Measurements from ENCODE around the gene CDHR4. TPM values are rescaled to one million over a fixed set of nuclear protein-coding genes. Genes with fewer than 3 reads are reported as not detected.
A peak's percentile ranks its signal among the peaks of the same experiment; 100 is the strongest.
"Not testable (repeated sequence)": the region's sequence is repeated elsewhere in the genome, so short reads cannot be mapped to it uniquely, and the experiment has no call there.

Gene CDHR4
- total RNA-seq, 6 experiments from 2014 or later, result not detected

DNA sequence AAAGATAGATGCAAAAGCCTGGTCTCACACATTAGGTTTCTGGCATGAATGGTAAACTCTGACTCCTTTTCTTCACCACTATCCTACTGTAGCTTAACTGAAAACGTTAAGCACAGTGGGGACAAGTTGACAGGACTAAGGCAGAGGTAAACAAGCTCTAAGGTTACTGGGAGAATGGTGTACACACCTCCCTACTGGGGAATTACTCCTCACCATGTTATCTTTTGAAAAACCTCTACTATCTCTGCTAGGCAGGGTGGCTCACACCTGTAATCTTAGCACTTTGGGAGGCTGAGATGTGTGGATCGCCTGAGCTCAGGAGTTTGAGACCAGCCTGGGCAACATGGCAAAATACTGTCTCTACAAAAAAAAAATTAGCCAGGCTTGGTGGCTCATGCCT lies 42.5 kb downstream of the CDHR4 start:
- DNase-seq (no peak), ATAC-seq (no peak)
- H3K4me3 ChIP-seq, result no peak overlapping the region
- no peaks in the 10 kb centered on the region for H3K27me3 ChIP-seq
- H3K9me3 ChIP-seq, result no peaks in the 10 kb centered on the region
- 55% methylated on average over 1 of the region's 2 CpGs for WGBS (ENCODE audit: insufficient coverage, low coverage, low lambda C conversion rate, missing lambda C conversion rate)
- H3K36me3 ChIP-seq, result no peaks in the 10 kb centered on the region
- TF ChIP-seq, protein P1, sequence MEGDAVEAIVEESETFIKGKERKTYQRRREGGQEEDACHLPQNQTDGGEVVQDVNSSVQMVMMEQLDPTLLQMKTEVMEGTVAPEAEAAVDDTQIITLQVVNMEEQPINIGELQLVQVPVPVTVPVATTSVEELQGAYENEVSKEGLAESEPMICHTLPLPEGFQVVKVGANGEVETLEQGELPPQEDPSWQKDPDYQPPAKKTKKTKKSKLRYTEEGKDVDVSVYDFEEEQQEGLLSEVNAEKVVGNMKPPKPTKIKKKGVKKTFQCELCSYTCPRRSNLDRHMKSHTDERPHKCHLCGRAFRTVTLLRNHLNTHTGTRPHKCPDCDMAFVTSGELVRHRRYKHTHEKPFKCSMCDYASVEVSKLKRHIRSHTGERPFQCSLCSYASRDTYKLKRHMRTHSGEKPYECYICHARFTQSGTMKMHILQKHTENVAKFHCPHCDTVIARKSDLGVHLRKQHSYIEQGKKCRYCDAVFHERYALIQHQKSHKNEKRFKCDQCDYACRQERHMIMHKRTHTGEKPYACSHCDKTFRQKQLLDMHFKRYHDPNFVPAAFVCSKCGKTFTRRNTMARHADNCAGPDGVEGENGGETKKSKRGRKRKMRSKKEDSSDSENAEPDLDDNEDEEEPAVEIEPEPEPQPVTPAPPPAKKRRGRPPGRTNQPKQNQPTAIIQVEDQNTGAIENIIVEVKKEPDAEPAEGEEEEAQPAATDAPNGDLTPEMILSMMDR (IDR thresholded peaks at IDR 0.05), result no peak
- TF ChIP-seq POLR2A (IDR thresholded peaks at IDR 0.05), result no peak
- H3K4me1 ChIP-seq, result no peaks in the 10 kb centered on the region
- no peak overlapping the region for H3K27ac ChIP-seq
- intact Hi-C loops (cut with DNase I), result no loop called here

DNA sequence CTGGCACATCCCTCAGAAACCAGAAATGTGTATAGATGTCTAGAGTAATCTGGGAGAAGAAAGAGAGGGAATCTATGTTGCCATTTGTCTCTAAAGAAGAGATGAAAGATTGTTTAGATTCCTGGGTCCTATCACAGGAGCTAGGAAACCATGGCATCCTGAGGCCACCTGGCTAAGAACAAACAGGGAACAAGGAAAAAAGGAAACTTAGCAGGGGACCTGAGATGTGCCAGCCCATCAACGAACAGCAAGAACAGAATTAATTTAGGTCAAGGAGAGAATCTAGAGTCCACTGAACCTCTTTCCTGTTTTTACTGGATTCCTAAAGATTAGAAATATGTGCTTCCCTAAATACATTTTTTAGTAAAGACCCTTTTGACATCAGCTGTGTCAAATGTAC lies 43.6 kb downstream of the CDHR4 start:
- no peak for ATAC-seq
- no peak overlapping the region for H3K4me3 ChIP-seq
- no peak for DNase-seq
- TF ChIP-seq, protein P1 (IDR thresholded peaks at IDR 0.05), result no peak
- TF ChIP-seq POLR2A (IDR thresholded peaks at IDR 0.05), result no peak
- H3K9me3 ChIP-seq, result no peaks in the 10 kb centered on the region
- no peak overlapping the region for H3K27ac ChIP-seq
- no peaks in the 10 kb centered on the region for H3K36me3 ChIP-seq
- WGBS (ENCODE audit: insufficient coverage, low coverage, low lambda C conversion rate, missing lambda C conversion rate), result 77% methylated on average over 1 of the region's 1 CpG
- H3K4me1 ChIP-seq, result no peaks in the 10 kb centered on the region
- H3K27me3 ChIP-seq, result no peaks in the 10 kb centered on the region
- intact Hi-C loops (cut with DNase I), result no loop called here

DNA sequence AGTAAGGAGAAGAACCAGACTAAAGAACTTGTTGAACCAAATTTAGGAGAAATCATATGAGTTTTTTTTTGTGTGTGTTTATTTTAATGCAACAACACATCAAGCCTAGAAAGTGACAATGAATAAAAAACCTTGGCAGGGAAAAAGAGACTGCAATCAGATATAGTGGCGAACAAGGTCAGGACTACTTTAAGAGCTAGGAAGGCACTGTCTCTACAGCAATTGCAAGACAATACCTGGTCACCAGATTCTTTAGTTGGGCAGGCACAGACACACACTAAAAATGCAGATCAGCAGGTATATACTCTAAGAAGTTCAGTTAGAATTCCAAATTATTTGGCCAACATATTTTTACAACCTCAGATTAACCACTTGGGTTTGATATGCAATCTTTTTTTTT lies 45.1 kb downstream of the CDHR4 start:
- H3K4me3 ChIP-seq, result no peak overlapping the region
- no peaks in the 10 kb centered on the region for H3K27me3 ChIP-seq
- no peak overlapping the region for H3K27ac ChIP-seq
- peaks cover 0 to 9% (median 4%) of the 10 kb centered on the region in 4 donors for H3K4me1 ChIP-seq
- no peak for TF ChIP-seq POLR2A (IDR thresholded peaks at IDR 0.05)
- TF ChIP-seq, protein P1 (IDR thresholded peaks at IDR 0.05), result no peak
- H3K9me3 ChIP-seq, result no peaks in the 10 kb centered on the region
- WGBS (ENCODE audit: insufficient coverage, low coverage, low lambda C conversion rate, missing lambda C conversion rate), result 87% methylated on average over 1 of the region's 1 CpG
- ATAC-seq (no peak), DNase-seq (no peak)
- H3K36me3 ChIP-seq, result no peaks in the 10 kb centered on the region
- intact Hi-C loops (cut with DNase I), result no loop called here

DNA sequence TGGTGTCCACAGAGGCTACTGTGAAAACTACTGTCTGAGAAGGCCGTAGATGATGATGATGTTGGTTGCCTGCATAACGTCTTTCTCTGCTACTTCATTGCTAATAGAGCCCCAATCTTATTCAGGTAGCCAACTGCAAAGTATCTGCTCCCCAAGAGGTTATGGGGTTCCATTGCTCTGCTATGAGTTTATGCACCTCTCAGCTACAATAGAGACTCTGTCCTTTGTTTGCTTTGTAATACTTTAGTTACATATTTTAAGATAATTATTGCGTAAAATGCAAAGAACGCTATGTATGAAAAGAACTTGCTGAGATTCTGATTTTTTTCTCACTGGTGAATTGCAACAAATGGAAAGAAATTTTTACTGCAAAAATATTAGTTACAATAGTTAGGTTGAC lies 48.2 kb downstream of the CDHR4 start:
- ATAC-seq (no peak), DNase-seq (no peak)
- WGBS (ENCODE audit: insufficient coverage, low coverage, low lambda C conversion rate, missing lambda C conversion rate), result 91% methylated on average over 4 of the region's 4 CpGs
- intact Hi-C loops (cut with DNase I), result no loop called here
- Histone ChIP-seq H3K4me1 (peaks cover 0 to 9% (median 4%) of the 10 kb centered on the region in 4 donors), H3K27ac (no peak overlapping the region), H3K4me3 (no peak overlapping the region), H3K36me3 (peaks cover 0 to 8% (median 2%) of the 10 kb centered on the region in 4 donors), H3K9me3 (no peaks in the 10 kb centered on the region), H3K27me3 (no peaks in the 10 kb centered on the region)
- TF ChIP-seq POLR2A (IDR thresholded peaks at IDR 0.05), result no peak

DNA sequence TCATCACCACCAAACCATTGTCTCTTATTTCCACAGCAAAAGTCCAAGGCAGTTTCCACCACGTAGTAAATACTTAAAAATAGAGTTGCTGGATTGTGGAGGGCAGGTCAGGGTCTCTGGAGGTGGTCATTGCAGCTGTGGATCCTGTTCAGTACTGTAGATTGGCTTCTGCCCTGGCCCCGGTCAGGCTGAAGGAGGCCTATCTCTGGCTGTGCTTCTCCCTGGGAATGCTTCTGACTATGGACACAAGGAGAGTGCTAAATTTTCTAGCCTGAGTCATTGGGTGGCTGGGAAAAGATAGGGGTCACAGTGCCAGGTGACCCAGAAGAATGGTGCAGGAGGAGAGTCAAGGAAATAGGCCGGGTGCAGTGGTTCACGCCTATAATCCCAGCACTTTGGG lies 49.6 kb downstream of the CDHR4 start:
- ATAC-seq, result peak in 3 of 4 donors; percentile 9 to 17 (median 17)
- WGBS (ENCODE audit: insufficient coverage, low coverage, low lambda C conversion rate, missing lambda C conversion rate), result 69% methylated on average over 3 of the region's 4 CpGs
- no peak for TF ChIP-seq POLR2A (IDR thresholded peaks at IDR 0.05)
- TF ChIP-seq, protein P1 (IDR thresholded peaks at IDR 0.05), result no peak
- Histone ChIP-seq H3K27me3 (no peaks in the 10 kb centered on the region), H3K4me3 (no peak overlapping the region), H3K9me3 (no peaks in the 10 kb centered on the region), H3K4me1 (peaks cover 0 to 9% (median 4%) of the 10 kb centered on the region in 4 donors), H3K36me3 (peaks cover 0 to 8% (median 2%) of the 10 kb centered on the region in 4 donors), H3K27ac (no peak overlapping the region)
- DNase-seq, result no peak
- intact Hi-C loops (cut with DNase I), result no loop called here

DNA sequence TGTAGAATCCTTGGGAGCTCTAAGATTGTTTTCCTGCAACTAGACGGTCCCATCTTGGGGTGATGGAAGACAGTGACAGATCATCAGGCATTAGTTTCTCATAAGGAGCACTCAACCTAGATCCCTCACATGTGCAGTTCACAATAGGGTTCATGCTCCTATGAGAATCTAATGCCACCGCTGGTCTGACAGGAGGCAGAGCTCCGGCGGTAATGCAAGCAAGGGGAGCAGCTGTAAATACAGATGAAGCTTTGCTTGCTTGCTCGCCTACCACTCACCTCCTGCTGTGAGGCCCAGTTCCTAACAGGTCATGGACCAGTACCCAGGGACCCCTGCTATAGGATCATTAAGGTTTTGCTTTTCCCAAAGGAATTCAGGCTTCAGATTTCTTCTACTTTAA lies 50.8 kb downstream of the CDHR4 start:
- ATAC-seq, result not testable (repeated sequence)

More for the DNA sequence above, 50.8 kb downstream of the CDHR4 start:
- H3K4me1 ChIP-seq; H3K27me3 ChIP-seq; H3K4me3 ChIP-seq; H3K27ac ChIP-seq; H3K9me3 ChIP-seq; intact Hi-C loops (cut with DNase I); H3K36me3 ChIP-seq; DNase-seq: not testable (repeated sequence)
- 71% methylated on average over 1 of the region's 5 CpGs for WGBS (ENCODE audit: insufficient coverage, low coverage, low lambda C conversion rate, missing lambda C conversion rate)

Data from right lobe of liver (tissue), 6 donors.